Left cardiac atrium (tissue), 4 donors: ENCODE data around the gene NAPSA. TPM values are rescaled to one million over a fixed set of nuclear protein-coding genes. Genes with fewer than 3 reads are reported as not detected.

Experiments
- ATAC-seq, 2 donors: fragments of 200-7000 bp; cut with Tn5 transposase; one replicate each; pipeline ENCODE4 v1.9.1; 2020; ENCODE audit warnings: mild to moderate bottlenecking in 2 of 2, moderate library complexity in 2 of 2
- DNase-seq: peaks from one replicate; pipeline ENCODE4 v3.0.0-alpha.2; 2020
- intact Hi-C, 2 donors: fragments of 100-400 bp; cut with DNase I; formaldehyde crosslinking; loops; one replicate each; pipeline versions ENCODE4 v1.14.1 to v1.15.1; 2022 to 2023
- total RNA-seq, 2 donors: library from RNA; stranded (reverse); fragmentation: NEBNext Ultra II Directional; extraction: Animal tissue kit (Norgen Biotek cat#: 25700); gene quantifications; one replicate each; pipeline ENCODE4 v1.2.1, GENCODE V29; 2021
- donor health status: DM: no; HTN: yes; CAD: no.
- donor health status: DM: no; HTN: yes; CAD: no; lungs with severe emphysema.
- donor health status: DM: yes; HTN: yes; CAD: no.
- donor health status: Dilated cardiomyopathy.

Gene NAPSA
- total RNA-seq, 2 donors from 2014 or later, result 0.47 to 0.97 TPM

DNA sequence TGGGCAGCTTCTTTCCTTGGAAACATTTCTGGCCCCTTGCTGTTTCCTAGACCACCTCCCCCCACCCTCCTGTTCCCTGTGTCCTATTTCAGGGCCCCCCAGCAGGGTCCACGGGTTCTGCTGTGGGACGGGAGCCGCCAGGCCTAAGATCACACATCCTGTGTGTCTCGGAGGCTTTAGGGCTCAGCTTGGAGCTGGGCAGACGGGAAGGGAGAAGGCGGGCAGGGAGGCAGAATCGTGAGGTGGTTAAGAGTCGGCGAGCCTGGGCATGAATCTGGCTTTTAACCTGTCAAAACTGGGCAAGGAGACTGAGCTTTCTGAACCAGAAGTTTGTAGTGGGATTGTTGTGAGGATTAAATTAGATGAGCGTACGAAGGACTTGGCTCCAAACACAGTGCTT, 41.1 kb downstream of the NAPSA start:
- DNase-seq (no peak), ATAC-seq (no peak)
- intact Hi-C loops, result no loop called here

- ATAC-seq, result no peak
These were observed 41.7 kb downstream of the NAPSA start for GRCh38 chr19:50323782-50324133.

DNA sequence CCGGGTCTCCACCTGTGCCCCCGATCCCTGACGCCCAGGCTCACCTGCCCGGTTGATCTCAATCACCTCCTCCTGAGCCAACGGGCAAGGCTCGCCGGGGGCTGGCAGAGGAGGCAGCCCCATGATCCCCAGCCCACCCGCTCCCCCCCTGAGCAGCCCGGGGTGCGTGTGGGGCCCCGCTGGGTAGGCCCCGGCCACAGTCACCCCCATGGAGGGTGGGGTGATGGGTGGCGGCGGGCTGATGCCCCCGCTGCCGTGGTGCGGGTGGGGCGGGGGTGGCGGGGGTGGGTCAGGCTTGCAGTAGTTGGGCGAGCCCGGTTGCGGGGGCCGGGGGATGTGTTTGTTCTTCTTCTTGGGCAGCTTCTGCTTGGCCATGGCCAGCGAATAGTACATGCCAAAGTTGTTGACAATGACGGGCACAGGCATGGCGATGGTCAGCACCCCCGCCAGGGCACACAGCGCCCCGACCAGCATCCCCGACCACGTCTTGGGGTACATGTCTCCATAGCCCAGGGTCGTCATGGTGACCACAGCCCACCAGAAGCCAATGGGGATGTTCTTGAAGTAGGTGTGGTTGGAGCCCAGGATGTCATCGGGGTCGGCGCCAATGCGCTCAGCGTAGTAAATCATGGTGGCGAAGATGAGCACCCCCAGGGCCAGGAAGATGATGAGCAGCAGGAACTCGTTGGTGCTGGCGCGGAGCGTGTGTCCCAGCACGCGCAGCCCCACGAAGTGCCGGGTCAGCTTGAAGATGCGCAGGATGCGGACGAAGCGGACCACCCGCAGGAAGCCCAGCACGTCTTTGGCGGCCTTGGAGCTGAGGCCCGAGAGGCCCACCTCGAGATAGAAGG, 42.3 kb downstream of the NAPSA start:
- ATAC-seq (no peak), DNase-seq (no peak)
- intact Hi-C loops, result no loop called here

More at GRCh38 chr19:50323782-50324133, 41.7 kb downstream of the NAPSA start:
- intact Hi-C loops, result no loop called here
- no peak for DNase-seq

- intact Hi-C loops, result no loop called here
- DNase-seq (no peak), ATAC-seq (no peak)
These were observed 43.2 kb downstream of the NAPSA start for GRCh38 chr19:50322234-50322633.

DNA sequence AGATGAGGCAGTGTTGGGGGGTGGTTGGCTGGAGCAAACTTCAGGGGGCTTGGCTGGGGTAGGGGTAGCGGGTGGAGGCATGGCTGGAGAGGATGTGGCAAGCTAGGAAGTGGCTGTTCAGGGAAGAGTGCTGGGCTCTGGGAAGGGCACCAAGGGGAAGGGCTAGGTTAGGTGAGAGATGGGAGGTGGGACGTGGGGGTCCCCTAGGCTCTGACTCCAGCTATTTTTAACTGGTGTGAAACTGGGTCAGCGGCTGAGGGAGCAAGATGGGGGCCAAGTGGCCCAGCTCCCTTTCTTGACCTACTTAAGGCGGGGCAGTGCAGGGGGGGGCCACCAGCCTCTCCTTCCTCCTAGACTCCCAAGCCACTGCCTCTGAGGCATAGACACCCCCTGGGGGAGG, 43.6 kb downstream of the NAPSA start:
- ATAC-seq (no peak), DNase-seq (no peak)
- intact Hi-C loops, result no loop called here

DNA sequence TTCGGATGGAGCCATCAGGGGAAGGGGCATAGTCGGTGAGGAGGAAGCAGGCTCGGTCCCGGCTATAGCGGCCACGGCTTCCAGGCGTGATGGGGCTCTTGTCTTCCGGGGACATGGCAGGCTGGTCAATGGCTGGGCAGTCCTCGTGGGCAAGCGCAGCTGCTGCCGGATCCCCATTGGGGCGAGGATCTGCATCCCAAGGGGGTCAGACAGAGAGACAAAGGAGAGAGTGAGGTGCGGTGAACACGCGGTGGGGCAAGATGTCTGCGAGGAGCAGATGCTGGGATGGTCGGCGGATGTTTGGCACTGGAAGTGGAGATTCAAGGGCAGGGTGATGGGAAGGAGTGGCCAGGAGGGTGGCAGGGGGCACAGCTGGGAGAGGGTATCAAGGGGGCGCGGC, 44.8 kb downstream of the NAPSA start:
- DNase-seq, result no peak
- intact Hi-C loops, result no loop called here
- ATAC-seq, result no peak

GRCh38 chr19:50320051-50320450, 45.4 kb downstream of the NAPSA start:
- intact Hi-C loops, result no loop called here
- DNase-seq (no peak), ATAC-seq (no peak)

DNA sequence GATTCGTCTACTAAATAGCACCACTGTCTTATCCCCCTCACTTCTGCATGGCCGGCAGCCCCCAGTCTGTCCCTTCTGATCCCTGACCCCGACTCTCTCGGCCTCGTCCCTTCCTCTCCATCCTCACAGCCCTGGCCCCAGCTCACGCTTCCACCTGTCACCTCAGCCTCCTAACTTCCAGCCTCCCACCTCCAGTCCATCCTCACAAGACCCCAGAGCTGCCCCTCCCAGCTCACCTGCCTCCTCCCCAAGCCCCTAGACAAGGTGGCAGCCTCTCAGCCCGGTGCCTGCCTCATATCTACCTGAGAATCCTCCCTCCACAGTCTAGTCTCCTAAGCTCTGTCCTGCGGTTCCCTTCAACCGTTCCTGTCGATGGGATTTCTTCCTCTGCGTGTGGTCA, 46.3 kb downstream of the NAPSA start:
- ATAC-seq, result no peak
- intact Hi-C loops, result no loop called here
- no peak for DNase-seq

GRCh38 chr19:50318438-50318837, 47.0 kb downstream of the NAPSA start:
- no peak for ATAC-seq
- intact Hi-C loops, result no loop called here
- DNase-seq, result no peak

DNA sequence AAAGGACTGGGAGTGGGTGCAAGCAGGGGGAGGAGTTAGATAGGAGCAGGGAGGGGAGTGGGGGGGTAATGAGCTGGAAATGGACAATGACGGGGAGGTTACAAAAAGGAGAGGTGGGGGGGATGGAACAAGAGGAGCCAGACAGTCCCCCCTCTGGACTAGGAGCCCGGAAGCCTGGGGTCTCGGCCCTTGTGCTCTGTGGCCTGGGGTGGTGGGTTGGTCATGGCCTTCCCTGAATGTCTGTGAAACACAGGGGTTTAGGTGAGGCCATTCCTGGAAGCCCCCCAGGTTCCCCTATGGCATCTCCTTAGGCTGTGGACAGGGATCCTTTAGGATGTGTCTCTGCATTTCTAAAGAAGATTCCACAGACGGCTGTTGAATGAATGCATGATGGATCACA, 48.3 kb downstream of the NAPSA start:
- ATAC-seq (no peak), DNase-seq (no peak)
- intact Hi-C loops, result no loop called here

GRCh38 chr19:50315773-50316448, 49.5 kb downstream of the NAPSA start:
- intact Hi-C loops, result no loop called here
- ATAC-seq, result peak in 1 of 2 donors; percentile 47
- DNase-seq, result no peak

DNA sequence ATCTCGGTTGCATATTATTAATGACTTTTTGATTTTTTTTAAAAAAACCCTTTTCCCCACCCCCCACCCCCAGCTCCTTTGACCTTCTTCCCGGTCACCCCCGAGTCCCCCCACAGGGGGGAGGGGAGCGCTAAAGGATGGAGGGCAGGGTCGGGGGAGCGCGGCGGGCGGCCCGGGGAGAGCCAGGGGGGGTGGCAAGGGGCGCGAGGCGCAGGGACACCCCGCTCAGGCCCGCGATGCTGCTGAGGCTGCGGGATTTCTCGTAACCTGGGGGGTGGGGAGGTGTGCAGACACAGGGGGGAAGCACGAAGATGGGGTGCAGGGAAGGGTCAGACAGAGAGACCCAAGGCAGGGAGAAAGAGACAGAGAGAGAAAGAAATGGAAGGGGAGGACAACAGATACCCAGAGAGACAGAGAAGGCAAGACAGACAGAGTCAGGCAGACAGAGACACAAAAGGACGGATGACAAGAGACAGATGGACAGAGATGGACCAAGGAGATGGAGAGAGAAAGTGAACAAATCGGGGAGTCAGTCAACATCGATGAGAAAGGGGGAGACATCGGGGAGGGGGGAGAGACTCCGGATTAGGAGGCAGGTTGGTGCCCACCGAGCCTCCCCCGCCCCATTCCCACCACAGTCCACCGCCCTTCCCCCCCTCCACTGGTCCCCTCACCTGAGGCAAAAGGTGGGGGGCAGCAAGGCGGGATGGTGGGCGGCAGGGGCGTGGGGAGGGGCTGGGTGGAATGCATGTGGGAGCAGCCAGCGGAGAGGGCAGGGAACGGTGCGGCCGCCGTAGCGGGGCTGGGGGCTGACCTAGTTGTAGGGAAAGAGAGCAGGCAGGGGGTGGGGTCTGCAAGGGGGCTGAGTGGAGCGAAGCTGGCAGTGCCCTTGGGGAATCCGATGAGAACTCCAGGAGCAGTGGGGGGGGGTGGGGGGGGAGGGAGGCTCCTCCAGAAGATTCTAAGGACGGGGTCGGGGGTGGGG, 50.4 kb downstream of the NAPSA start:
- no peak for ATAC-seq
- intact Hi-C loops, result no loop called here
- no peak for DNase-seq

DNA sequence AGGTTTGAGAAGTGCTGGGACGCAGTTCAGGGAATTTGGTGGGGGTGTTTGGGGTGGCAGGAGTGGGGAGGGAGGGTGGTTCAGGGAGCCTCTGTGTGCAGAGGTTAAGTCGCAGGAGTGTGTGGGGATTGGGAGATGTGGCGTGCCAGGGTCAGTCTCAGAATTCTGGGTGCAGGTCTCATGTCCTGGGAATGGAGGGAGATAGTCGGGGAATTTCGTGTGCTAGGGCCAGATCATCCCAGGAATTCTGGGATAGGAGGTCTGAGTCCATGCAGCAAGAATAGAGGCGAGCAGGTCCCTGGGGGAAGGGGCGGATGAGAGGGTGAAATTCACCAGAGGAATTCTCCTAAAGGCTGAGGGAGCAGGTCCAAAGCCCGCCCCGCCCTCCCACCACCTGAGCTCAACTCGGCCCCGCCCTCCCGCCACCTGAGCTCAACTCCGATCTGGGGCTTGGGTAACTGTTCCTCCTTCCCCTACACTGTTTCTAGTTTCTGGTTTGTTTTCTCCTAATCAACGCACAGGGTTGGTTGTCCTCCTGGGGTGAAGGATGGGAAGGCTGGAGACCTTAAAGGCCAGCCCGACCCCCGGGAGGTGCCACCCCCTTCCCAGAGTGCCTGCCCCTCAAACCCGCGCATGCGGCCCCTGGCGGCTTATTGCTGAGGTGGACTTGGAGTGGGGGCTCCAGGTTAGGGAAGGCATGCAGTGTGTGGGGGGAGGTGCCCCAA, 51.5 kb downstream of the NAPSA start:
- intact Hi-C loops, result no loop called here
- ATAC-seq (no peak), DNase-seq (no peak)

- ATAC-seq (no peak), DNase-seq (no peak)
- intact Hi-C loops, result no loop called here
These were observed 52.2 kb downstream of the NAPSA start for GRCh38 chr19:50312967-50313811.

- ATAC-seq (peak; percentile 25 to 40), DNase-seq (no peak)
- intact Hi-C loops, result no loop called here
These were observed 53.5 kb downstream of the NAPSA start for GRCh38 chr19:50311723-50312635.

DNA sequence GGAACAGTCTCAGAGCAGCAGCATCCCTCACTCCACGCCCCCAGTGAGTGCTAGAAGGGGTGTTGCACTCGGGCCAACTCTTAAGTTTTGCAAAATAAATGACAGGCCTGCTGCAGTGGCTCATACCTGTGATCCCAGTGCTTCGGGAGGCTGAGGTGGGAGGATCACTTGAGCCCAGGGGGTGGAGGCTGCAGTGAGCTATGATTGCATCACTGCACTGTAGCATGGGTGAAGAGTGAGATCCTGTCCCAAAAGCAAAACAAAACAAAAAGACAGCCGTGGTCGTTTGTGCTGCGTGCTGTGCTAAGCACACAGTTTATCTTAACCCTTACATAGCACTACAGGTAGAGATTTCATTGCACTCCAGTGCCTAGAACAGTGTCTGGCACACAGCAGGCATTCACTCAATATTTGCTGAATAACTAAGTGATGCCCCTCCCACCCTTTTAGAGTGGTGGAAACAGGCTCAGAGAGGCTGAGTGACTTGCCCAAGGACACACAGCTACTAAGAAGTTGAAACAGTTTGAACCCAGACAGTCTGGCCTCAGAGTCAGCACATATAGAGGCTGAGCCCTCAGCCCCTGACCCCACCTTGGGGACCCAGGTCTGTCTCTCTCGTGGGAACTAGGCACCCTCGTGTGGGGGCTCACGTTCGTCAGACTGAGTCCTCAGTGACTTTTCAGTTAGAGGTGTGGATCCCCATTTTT, 54.5 kb downstream of the NAPSA start:
- intact Hi-C loops, result no loop called here
- ATAC-seq, result no peak

More for the DNA sequence above, 54.5 kb downstream of the NAPSA start:
- no peak for DNase-seq
